OCI-LY3 (cell line): ENCODE results near the gene PIK3R6.

Experiments used
- H2AFZ ChIP-seq: fragments of 200-600, 300-600 bp; shearing (Covaris generic); 2 replicates; pipeline ENCODE4 v1.6.0; 2014; ENCODE audit warnings: antibody characterized with exemption, low read depth, low read length
- H3K27ac ChIP-seq: fragments of 200-600, 300-600 bp; sonication (generic); 2 replicates; pipeline ENCODE4 v1.5.1; 2014; ENCODE audit warnings: mild to moderate bottlenecking, low read length, moderate library complexity, mixed read lengths
- H3K27me3 ChIP-seq: fragments of 200-600, 300-600 bp; sonication (generic); 2 replicates; pipeline ENCODE4 v1.6.1; 2014; ENCODE audit warnings: low read depth, low read length, mixed read lengths
- H3K36me3 ChIP-seq: fragments of 200-600, 300-600 bp; sonication (generic); replicated peaks from 2 replicates; pipeline ENCODE3; 2014; ENCODE audit warnings: low read depth, low read length, mixed read lengths
- H3K4me1 ChIP-seq: fragments of 300-600, 200-600 bp; sonication (generic); 2 replicates; pipeline ENCODE4 v1.6.1; 2014; ENCODE audit warnings: low read length, mixed read lengths
- H3K4me2 ChIP-seq: fragments of 200-600, 300-600 bp; sonication (generic); 2 replicates; pipeline ENCODE4 v1.6.1; 2014; ENCODE audit warnings: low read length, mixed read lengths
- H3K4me3 ChIP-seq: fragments of 300-600, 200-600 bp; sonication (generic); 2 replicates; pipeline ENCODE4 v1.5.1; 2014; ENCODE audit warnings: antibody characterized with exemption, mild to moderate bottlenecking, low read length, moderate library complexity
- H3K79me2 ChIP-seq: fragments of 300-600, 200-600 bp; shearing (Covaris generic); 2 replicates; pipeline ENCODE4 v1.6.1; 2014; ENCODE audit warnings: mild to moderate bottlenecking, low read length, mixed read lengths
- H3K9ac ChIP-seq: fragments of 300-600, 200-600 bp; shearing (Covaris generic); 2 replicates; pipeline ENCODE4 v1.6.0; 2014; ENCODE audit warnings: mild to moderate bottlenecking, low read length, moderate library complexity
- H3K9me3 ChIP-seq: fragments of 200-600, 300-600 bp; shearing (Covaris generic); 2 replicates; pipeline ENCODE4 v1.6.1; 2014; ENCODE audit warnings: low read length, mixed read lengths; ENCODE audit not compliant: insufficient read depth
- H4K20me1 ChIP-seq: fragments of 200-600, 300-600 bp; sonication (generic); 2 replicates; pipeline ENCODE4 v1.6.1; 2016; ENCODE audit warnings: low read length, mixed read lengths; ENCODE audit not compliant: insufficient read depth
- EZH2phosphoT487 ChIP-seq: fragments of 200-600 bp; shearing (Covaris generic); IDR thresholded peaks from 2 replicates; pipeline ENCODE4 v1.6.1; 2018; ENCODE audit warnings: antibody characterized with exemption, mixed run types, low read depth
- TF ChIP-seq, protein P1 (sequence below): fragments of 200-600, 300-600 bp; sonication (generic); IDR thresholded peaks from 2 replicates; pipeline ENCODE4 v1.5.1; 2014; ENCODE audit warnings: antibody characterized with exemption, low read length, low read depth

PIK3R6 gene

DNA sequence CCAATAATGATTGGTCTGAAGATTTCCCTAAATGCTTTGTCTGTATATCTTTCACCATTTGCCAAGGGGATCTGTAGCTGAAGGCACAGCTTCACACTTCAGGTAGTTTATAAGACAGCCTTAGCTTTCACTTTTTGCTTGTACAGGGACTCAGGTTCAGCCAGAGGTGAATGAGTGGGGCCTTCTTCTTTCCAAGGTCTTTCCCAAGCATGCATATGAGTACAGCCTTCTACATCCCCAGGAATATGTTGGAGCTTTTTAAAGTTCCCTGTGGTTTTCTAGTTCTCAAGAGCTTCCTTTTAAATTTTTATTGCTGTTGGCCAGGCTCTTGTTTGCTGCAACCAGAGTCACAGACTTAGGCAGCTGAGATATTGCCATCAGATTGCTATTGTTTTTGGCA is 91.2 kb downstream of the PIK3R6 start:
- H3K4me2 ChIP-seq = no peak overlapping the region
- no peaks in the 10 kb centered on the region for H4K20me1 ChIP-seq
- no peaks in the 10 kb centered on the region for H3K9me3 ChIP-seq
- no peaks in the 10 kb centered on the region for H3K4me1 ChIP-seq
- H3K36me3 ChIP-seq = no peaks in the 10 kb centered on the region
- no peak for TF ChIP-seq EZH2phosphoT487
- TF ChIP-seq, protein P1, sequence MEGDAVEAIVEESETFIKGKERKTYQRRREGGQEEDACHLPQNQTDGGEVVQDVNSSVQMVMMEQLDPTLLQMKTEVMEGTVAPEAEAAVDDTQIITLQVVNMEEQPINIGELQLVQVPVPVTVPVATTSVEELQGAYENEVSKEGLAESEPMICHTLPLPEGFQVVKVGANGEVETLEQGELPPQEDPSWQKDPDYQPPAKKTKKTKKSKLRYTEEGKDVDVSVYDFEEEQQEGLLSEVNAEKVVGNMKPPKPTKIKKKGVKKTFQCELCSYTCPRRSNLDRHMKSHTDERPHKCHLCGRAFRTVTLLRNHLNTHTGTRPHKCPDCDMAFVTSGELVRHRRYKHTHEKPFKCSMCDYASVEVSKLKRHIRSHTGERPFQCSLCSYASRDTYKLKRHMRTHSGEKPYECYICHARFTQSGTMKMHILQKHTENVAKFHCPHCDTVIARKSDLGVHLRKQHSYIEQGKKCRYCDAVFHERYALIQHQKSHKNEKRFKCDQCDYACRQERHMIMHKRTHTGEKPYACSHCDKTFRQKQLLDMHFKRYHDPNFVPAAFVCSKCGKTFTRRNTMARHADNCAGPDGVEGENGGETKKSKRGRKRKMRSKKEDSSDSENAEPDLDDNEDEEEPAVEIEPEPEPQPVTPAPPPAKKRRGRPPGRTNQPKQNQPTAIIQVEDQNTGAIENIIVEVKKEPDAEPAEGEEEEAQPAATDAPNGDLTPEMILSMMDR = no peak
- no peaks in the 10 kb centered on the region; the same call in 1 of the 2 replicates for H3K27me3 ChIP-seq
- no peak overlapping the region for H3K9ac ChIP-seq
- no peak overlapping the region for H3K4me3 ChIP-seq
- H3K27ac ChIP-seq = no peak overlapping the region
- H2AFZ ChIP-seq = no peak overlapping the region
- no peaks in the 10 kb centered on the region for H3K79me2 ChIP-seq

DNA sequence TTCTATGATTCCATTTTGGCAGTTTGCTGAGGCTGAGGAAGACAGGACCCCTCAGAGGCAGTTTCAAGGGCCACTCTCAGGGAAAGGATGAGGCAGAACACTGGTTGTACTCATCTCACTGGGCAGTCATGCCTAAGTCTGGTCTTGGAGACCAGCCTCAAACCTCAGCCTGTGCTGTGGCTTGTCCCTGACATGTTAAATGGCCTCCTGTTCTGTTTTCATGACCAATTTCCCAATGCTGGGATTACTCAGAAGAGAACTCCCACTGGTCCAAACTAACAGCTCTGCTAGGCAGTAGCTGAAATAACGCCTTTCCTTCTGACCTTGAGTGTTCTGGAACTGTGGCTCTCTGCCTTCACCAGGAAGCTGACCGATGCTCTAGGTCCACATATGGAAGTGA is 100.7 kb downstream of the PIK3R6 start:
- Histone ChIP-seq H3K4me1 (no peaks in the 10 kb centered on the region), H3K4me3 (no peak overlapping the region), H3K4me2 (no peak overlapping the region), H2AFZ (no peak overlapping the region), H3K79me2 (no peaks in the 10 kb centered on the region), H3K36me3 (no peaks in the 10 kb centered on the region), H3K27ac (no peak overlapping the region), H3K9ac (no peak overlapping the region), H3K27me3 (peaks cover 9% of the 10 kb centered on the region; the same call in 1 of the 2 replicates), H4K20me1 (no peaks in the 10 kb centered on the region), H3K9me3 (no peaks in the 10 kb centered on the region)
- TF ChIP-seq, protein P1 = no peak
- TF ChIP-seq EZH2phosphoT487 = no peak

DNA sequence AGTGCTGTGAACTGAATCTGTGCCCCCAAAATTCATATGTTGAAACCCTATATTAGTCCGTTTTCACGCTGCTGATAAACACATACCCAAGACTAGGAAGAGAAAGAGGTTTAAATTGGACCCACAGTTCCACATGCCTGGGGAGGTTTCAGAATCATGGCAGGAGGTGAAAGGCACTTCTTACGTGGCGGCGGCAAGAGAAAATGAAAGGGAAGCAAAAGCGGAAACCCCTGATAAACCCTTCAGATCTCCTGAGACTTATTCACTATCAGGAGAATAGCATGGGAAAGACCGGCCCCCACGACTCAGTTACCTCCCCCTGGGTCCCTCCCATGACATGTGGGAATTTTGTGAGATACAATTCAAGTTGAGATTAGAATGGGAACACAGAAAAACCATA is 105.5 kb downstream of the PIK3R6 start:
- H3K27me3 ChIP-seq = peaks cover 6% of the 10 kb centered on the region; the same call in 1 of the 2 replicates
- no peaks in the 10 kb centered on the region for H3K79me2 ChIP-seq
- no peak overlapping the region for H3K9ac ChIP-seq
- no peak overlapping the region for H3K4me3 ChIP-seq
- H4K20me1 ChIP-seq = no peaks in the 10 kb centered on the region
- no peak overlapping the region for H2AFZ ChIP-seq
- H3K36me3 ChIP-seq = no peaks in the 10 kb centered on the region
- no peaks in the 10 kb centered on the region for H3K4me1 ChIP-seq
- H3K9me3 ChIP-seq = no peaks in the 10 kb centered on the region
- no peak for TF ChIP-seq EZH2phosphoT487
- TF ChIP-seq, protein P1 = no peak
- no peak overlapping the region for H3K4me2 ChIP-seq
- no peak overlapping the region for H3K27ac ChIP-seq

DNA sequence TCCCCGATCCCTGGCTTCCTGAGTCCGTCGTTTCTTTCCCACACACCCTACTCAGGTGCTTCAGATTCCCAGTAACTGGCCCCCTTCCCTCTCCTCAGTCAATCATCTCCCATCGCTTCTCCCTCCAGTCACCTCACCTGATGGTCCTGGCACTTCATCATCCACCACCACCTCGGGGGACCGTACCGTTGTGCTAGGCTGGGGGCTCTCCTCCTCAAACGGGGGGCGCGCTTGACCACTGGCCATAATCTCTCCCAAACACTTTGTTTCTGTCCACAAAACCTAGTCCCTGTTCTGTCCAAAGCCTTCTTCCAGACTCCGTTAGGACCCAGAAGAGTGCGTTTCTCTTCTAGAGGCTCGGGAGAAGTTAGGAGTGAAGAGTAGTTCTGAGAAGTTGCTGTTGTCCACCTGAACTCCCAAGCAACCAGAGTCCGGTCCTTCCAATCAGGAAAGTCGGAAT is 109.3 kb downstream of the PIK3R6 start, which contains the start of gene SPDYE4:
TSS of gene SPDYE4 (minus strand) at position 410 of the 460 bp plus-strand sequence. CDS start at position 246, 164 bp downstream.
- Histone ChIP-seq H3K27me3 (peaks cover 6% of the 10 kb centered on the region; the same call in 1 of the 2 replicates), H3K9ac (no peak within 1 kb of the TSS), H3K4me2 (no peak within 1 kb of the TSS), H3K9me3 (no peaks in the 10 kb centered on the region), H3K27ac (no peak within 1 kb of the TSS), H2AFZ (no peak within 1 kb of the TSS), H4K20me1 (no peaks in the 10 kb centered on the region), H3K36me3 (no peaks in the 10 kb centered on the region), H3K4me3 (no peak within 1 kb of the TSS), H3K4me1 (no peaks in the 10 kb centered on the region), H3K79me2 (no peaks in the 10 kb centered on the region)
- TF ChIP-seq, protein P1 = no peak
- no peak for TF ChIP-seq EZH2phosphoT487
